NOMO-1 treated with dmso at 0.1 percent for 144 hours (cell line): ENCODE data around the gene EEPD1.

ENCODE experiments used
- DNase-seq: peaks from one replicate; lab custom pipeline; 2025; ENCODE audit not compliant: unreplicated experiment; lab: John Stamatoyannopoulos, UW

Gene EEPD1

GRCh38 chr7:36188906-36189305 is 35.9 kb downstream of the EEPD1 start:
- DNase-seq, result no peak

DNA sequence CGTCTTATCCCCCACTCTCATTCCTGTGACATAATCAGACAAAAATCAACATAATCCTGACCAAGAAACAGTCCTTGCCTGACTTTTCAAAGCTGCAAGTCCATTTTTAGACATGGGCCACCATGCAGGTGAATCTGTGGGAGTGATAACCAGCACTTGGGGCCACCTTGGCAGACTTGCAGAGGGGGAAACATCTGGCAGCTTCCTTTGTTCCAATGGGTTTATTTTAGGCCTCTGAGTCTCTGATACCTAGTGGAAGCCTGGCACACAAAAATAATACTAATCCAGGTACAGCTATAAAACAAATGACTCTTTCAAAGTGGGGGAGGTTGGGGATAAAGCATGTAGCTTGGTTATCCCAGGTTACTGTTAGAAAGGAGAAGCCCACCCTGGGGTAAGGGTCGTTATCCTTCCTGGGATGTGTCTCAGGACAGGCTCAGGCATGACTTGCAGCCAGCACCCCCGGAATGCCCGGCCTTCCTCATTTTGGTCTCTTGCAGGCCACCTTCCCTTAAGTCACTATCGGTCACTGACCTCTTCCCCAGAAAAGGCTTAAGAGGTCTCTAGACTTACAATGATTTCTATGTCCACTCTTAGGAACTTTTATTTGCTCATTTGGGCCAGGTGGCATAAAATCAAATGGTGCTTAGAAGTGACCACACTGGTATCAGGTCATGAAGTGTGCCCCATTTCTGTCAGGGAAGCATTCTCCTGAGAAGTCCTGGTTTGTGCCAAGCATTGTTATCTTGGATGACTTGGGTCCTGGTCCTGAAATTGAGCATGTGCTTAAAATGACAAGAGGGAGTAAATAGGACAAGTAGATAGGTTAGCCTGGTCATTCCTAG is 37.6 kb downstream of the EEPD1 start:
- DNase-seq, result peak; percentile 46

- no peak for DNase-seq
Measured at GRCh38 chr7:36191292-36191920, 38.4 kb downstream of the EEPD1 start.

- DNase-seq, result peak; percentile 85
Measured at GRCh38 chr7:36192053-36192824, 39.2 kb downstream of the EEPD1 start.

GRCh38 chr7:36192877-36193276 is 39.8 kb downstream of the EEPD1 start:
- no peak for DNase-seq

GRCh38 chr7:36198854-36199266 is 45.8 kb downstream of the EEPD1 start:
- DNase-seq, result no peak

DNA sequence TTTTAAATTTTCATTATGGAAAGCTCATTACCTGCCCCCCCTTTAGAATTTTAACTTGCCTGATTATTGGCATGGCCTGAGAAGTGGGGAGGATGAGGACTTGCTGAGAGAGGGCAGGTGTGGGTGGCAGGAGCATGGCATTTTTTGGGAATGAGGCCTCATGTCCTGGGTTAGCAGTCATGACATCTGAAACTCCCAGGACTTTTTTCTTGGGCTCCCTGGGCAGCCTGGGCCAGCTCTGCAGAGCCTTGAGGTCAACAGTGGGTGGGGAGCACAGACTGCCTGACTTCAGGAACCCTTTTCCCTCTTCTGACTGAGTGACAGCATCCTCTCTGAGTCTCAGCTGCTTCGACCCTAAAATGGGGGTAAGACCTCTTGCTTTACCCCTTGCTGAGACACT is 46.3 kb downstream of the EEPD1 start:
- DNase-seq, result no peak

DNA sequence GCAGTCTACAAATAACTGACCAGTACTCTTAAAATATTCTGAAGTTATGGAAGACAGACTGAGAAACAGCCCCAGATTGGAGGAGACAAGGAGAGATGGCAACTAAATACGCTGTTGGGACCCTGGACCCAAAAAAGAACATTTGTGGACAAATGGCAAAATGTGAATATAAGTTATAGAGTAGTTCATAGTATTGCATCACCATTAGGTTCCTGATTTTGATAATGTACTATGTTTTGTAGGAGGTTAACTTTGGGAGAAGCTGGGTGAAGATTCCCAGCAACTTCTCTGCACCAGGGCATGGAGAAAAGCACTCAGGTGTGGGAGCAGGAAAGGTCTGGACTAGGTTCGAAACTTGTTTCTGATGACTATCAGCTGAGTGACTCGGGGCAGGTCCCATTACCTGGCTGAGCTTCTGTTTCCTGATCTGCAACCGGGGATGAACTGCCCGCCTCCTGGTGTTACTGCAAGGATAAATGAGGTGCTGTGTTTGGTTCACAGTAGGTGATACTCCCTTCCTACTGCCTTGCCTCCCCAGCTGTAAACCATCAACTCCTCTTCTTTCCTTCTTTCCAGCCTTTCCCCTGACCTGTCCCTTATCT is 48.2 kb downstream of the EEPD1 start:
- no peak for DNase-seq

DNA sequence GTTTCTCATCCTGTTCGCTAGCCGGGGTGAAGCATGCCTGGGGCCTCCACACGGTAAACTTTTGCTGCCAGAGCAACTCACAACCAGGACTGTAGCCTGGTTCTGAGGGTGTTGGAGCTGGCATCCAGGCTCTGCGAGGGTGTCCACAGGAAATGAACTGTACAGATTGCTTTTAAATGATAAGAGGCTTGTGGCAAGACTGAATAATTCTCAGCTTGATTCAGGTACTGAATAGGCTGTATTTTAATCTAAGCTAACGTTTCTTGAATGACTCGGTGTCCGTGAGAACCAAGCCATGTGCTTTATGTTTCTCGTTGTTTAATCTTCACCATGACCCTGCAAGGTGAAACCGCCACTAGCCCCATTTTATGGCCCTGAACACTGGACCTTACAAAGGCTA is 49.3 kb downstream of the EEPD1 start:
- DNase-seq, result no peak

DNA sequence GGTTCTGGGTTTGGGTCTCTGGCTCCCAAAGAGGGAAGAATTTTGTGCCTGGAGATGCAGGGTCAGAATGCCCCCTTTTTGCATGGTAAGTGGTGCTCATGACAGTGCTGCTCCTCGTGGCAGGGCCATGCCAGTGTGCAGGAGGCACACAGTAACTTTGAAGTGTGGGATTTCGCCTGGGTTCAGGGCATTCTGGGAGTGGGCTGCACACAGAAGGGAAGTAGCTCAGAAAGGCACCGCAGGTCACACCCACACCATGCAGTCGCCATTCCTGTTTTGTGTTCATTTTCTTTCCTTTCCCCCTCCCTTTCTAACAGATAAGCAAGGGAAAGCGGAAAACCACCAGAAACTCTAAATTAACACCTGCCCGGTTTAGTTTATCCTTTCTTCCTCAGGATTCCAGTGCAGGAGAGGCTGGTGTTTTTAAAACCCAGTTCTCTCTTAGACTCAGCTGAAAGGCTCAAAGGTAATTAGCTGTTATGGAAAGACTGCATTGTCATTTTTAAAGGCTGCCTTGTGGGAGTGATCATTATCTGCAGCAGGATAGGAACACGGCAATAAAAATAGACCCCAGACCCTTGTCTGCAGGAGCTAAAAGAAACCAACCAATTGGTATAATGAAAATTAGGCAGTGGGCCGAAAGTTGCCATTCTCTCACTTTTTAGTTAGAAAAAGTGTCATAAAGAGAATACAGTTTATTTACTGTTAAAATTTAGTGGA is 50.2 kb downstream of the EEPD1 start:
- DNase-seq, result no peak

DNA sequence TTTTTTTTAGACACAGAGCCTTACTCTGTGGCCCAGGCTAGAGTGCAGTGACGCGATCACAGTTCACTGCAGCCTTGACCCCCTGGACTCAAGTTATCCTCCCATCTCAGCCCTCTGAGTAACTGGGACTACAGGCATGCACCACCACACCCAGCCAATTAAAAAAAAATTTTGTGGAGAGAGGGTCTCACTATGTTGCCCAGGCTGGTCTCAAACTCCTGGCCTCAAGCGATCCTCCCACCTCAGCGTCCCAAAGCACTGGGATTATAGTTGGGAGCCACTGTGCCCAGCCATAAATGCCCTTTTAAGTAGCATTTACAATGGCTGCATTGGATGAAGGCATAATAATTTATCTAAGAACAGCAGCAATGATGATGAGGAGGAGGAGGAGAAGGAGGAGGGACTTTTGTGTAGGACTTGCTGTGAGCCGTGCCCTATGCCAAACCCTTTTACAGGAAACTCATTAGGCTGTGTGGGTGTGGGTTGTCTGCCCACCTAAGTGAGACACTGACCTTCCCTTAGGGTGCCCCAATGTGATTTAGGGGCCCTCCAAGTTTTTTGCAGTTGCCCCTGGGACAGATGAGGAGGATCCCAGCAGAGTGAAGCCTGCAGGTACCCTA is 51.1 kb downstream of the EEPD1 start:
- DNase-seq, result no peak

GRCh38 chr7:36204929-36205635 is 52.0 kb downstream of the EEPD1 start:
- DNase-seq, result no peak

- no peak for DNase-seq
Measured at GRCh38 chr7:36205803-36206202, 52.7 kb downstream of the EEPD1 start.

DNA sequence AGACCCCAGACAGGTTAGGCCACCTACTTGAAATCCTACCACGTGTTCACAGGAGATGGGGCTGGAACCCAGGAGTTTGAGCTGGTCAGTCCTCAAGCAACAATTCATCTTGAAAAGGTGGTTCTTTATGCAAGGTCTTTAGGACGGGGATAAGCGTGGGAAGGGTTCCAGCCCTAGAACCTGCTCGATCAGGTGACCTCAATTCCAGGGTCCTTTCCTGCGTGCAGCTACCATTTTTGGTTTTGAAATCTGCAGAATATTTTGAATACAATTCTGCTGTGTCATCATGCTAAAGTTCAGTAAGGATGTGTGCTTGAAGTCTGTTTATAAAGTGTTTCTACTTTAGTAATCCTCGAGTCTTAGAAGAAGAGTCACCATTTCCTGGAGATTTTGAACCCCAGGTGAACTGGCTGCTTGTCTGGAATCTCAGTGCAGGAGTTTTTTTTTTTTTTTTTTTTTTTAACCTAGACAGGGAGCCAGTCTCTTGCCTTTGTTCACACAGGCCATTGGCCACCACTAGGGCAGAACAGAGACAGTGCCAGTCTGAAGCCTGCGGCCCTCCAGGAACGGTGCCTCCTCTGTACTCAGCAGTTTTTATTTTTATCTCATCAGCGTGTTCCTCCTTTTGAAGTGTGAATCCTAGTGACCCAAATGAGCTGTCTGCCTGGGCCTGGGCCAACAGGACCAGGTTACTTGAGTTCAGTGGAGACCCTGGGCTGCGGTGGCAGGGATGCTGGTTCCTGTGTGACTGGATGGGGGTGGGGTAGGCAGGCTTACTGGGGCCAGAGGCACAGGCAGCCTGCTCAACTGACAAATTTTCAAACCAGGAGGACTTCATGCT is 54.6 kb downstream of the EEPD1 start:
- peak; percentile 67 for DNase-seq

DNA sequence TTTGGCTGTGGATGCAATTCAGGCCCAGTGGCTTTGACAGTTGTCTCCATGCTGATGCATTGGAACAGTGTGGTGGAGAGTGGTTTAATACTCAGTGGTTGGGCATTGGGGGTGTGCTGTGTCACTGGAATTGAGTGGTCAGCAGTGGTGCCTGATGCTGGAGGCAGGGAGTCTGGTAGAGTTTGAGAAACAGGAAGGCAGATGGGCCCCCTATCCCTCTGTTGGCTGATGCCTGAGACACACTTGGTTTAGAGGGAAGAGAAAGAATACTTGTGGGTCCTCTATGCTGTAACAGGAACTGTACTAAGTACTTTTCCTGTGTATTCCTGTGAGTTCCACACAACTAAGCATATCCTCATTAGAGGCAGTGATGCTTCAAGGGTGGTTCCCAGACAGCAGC is 55.4 kb downstream of the EEPD1 start:
- DNase-seq, result no peak

GRCh38 chr7:36208997-36209813 is 56.2 kb downstream of the EEPD1 start:
- DNase-seq, result no peak

DNA sequence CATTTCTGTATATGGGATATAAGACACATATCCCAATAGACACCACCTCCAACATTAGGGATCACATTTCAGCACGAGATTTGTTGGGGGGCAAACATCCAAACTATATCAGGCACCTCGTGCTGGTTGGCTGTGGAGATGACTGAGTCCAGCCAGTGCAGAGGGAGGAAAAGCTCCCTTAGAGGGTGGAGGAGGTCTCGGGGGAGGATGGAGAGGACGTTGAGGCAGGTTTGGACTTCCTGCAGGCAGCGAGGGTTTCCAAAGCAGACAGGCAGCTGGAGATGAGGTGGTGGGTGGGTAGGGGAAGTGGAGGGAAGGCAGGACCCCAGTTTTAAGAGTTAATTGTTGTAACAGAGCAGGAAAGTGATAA is 56.7 kb downstream of the EEPD1 start:
- DNase-seq, result no peak

DNA sequence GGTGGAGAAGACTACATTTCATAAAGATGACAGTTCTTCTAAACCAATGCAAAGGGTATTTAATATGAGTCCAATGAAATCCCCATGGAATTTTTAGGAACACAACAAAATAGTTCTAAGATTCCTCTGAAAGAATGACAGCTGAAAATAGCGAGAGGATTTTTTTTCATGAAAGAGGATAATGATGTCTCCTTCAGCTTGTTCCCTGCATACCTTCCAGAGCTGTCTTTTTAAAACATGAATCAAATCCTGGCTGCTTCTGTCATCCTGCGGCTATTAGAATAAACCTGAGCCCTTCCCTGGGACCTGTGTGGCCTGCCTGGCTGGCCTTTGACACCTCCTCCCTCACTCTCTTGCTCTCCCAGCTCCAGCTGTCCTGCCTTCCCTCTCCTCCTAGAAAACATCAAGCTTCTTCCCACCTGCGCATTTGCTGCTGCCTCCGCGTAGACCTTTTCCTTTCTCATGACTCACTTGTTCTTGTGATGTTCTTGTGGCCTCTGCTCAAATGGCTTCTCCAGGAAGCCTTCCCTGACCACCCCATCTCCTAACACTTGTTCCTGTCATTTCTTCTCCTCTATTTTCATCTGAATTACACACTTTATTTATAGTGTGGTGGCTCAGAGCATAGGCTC is 57.4 kb downstream of the EEPD1 start:
- DNase-seq, result no peak
